Measurements from ENCODE around the gene PLEKHG3.

DNA sequence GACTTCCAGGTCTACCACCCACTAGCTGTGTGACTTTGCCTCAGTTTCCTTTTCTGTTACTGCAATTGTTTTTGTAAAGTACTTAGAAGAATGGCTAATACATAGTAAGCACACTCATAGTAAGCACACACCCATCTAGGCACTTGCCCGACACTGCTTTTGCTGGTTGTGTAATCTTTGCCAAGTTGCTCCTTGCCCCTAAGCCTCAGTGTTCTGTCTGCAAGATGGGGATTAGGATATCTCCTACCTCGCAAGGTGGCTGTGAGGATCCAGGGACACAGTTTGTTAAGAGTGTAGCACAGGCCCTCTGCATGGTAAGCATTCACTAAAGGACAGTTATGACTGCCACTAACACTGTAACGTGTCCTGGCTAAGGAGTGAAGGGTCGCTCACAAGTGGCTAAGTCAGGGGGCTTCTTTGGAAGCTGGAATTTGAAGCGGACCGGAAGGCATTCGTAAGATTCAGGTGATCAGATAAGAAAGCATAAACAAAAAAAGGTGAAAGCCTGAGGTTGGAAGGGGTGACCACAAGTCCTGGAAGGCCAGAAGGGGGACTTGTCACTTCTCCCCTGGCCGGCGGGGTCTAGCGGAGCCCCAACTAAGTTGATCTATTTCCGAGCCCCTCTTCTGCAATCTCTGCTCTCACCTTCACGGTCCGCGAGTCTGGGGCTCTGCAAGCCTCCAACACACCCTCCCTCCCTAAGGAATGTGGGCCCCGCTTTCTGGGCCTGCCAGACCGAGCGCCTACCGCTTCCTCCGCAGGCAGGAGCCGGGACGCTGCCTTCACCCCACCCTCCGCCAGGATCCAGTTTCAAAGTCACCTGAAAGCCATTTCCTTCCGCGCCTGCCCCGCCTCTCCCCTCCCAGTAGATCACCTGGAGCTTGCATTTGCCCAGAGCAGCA is 1.5 kb upstream of the PLEKHG3 start:
- no peak for TF ChIP-seq BHLHE40 (IDR thresholded peaks at IDR 0.05; ENCODE audit: borderline replicate concordance)
- no peak for TF ChIP-seq SP1 (IDR thresholded peaks at IDR 0.05)
- TF ChIP-seq NFRKB (IDR thresholded peaks at IDR 0.05) = no peak
- no peak for TF ChIP-seq FOXA1 (IDR thresholded peaks at IDR 0.05)
- TF ChIP-seq FOXK2 (IDR thresholded peaks at IDR 0.05) = no peak
- TF ChIP-seq HDGF (IDR thresholded peaks at IDR 0.05; ENCODE audit: borderline replicate concordance) = no peak
- no peak for TF ChIP-seq ELF4 (IDR thresholded peaks at IDR 0.05)
- no peak for TF ChIP-seq TARDBP (IDR thresholded peaks at IDR 0.05)
- TF ChIP-seq ZNF384 (IDR thresholded peaks at IDR 0.05) = no peak
- no peak for TF ChIP-seq FOXM1 (IDR thresholded peaks at IDR 0.05; ENCODE audit: borderline replicate concordance)
